Body of pancreas (tissue), 4 donors: Measurements from ENCODE around the gene PON3.

ENCODE experiments used
- CTCF ChIP-seq, 7 experiments: fragments of 450-650 bp in 4 of 7; fragments of 200-600 bp in 3 of 7; sonication (generic) in 3 of 7; IDR thresholded peaks; one replicate each; pipeline ENCODE4 v1.5.1; 2016 to 2019; ENCODE audit warnings: antibody characterized with exemption in 7 of 7
- POLR2A ChIP-seq, 3 donors: fragments of 450-650 bp; IDR thresholded peaks; one replicate each; pipeline ENCODE4 v1.6.1; 2016; ENCODE audit warnings: antibody characterized with exemption in 3 of 3, mild to moderate bottlenecking in 2 of 3

GRCh38 chr7:95436407-95436806, 40.2 kb upstream of the PON3 start:
- TF ChIP-seq POLR2A (IDR thresholded peaks at IDR 0.05) (no peak), CTCF (IDR thresholded peaks at IDR 0.05) (no peak)
